EH (cell line): Measurements from ENCODE around the gene ITPKB.

Experiments used
- DNase-seq: peaks from one replicate; pipeline ENCODE4 v3.0.0-alpha.2; 2015; ENCODE audit warnings: low read depth

ITPKB gene

GRCh38 chr1:226704169-226704937 lies 34.7 kb downstream of the ITPKB start:
- DNase-seq, result no peak

- DNase-seq, result peak; percentile 83
Observed at GRCh38 chr1:226702957-226703831, 35.9 kb downstream of the ITPKB start.

GRCh38 chr1:226702318-226702956 lies 36.6 kb downstream of the ITPKB start:
- DNase-seq, result peak; percentile 67

DNA sequence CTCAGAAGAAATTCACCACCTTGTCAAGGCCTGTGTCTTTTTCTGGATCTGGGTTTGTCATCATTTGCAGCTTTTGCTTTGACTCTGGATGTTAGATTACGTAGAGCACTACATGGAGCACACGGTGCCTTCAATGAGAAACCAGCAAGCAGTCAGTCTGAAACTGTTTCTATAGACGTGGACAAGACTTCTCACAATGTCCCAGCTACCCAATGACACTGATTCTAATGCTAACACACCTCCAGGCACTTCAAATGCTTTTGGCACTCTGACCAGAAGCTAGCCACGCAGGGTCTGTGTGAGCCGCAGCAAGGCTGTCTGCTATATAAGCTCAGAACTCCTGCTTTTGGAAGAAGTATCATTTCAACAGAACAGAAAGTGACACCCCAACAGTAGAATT lies 38.2 kb downstream of the ITPKB start:
- no peak for DNase-seq

DNA sequence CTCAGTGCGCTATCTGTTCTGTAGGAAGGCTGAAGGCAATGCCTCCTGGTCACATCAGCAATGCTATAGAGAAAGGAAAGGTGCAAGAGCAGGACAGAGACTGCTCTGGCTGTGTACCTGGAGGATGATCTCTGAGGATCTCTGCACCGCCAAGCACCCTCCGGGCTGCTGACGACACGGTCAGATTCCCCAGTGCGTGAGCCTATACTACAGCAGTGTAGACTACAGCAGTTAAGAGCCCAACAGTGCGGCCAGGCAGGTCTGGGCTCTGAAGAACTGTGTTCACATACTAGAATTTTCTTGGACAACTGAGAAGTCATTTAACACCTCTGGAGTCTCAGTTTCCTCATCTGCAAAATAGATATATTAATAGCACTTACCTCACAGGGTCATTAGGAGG lies 39.9 kb downstream of the ITPKB start:
- DNase-seq, result no peak

- DNase-seq, result no peak
Observed at GRCh38 chr1:226698659-226699058, 40.4 kb downstream of the ITPKB start.

GRCh38 chr1:226697929-226698544 lies 41.0 kb downstream of the ITPKB start:
- no peak for DNase-seq

- DNase-seq, result peak; percentile 51
Observed at GRCh38 chr1:226697151-226697928, 41.7 kb downstream of the ITPKB start.

DNA sequence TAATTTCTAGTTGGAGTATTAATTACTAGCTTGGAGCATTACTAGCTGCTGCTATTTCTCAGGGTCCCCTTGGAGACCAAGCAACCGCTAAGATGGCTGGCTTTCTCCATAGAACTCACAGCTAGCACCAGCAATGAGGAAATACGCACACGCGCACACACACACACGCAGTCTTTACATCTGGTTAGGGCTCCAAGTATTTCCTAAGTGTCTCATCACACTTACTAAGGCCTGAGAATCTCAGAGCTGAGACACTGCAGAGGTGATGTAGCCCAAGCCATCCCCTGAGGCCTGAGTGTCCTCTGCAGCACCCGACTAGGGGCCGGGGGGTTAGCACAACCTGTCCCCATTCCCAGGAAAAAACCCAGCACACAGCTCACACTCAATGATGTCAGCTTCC lies 42.5 kb downstream of the ITPKB start:
- no peak for DNase-seq

DNA sequence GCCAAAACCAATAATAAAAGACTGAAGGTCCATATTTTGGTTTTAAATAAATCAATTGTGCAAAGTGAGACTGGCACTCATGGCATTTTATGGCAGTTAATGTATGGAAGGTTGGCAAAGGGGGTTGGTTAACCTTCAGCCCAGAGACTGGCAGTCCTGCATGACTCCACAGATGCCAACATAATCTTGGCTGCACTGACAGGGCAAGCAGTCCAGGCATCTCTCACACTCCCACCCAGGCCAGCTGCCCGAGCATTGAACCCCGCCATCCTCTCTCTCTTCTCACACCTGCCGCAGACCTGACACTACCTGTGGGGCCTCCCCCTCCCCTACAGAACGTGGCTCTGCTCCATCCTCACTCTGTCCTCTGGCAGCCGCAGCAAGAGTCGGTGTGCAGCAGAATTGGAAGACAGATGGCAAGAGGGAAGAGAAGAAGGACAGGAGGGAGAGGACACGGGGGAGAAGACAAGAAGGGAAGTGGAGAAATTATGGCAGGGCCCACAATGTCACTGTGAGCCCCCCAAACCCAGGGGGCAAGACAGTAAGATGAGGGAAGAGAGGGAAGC lies 43.7 kb downstream of the ITPKB start:
- DNase-seq, result no peak

DNA sequence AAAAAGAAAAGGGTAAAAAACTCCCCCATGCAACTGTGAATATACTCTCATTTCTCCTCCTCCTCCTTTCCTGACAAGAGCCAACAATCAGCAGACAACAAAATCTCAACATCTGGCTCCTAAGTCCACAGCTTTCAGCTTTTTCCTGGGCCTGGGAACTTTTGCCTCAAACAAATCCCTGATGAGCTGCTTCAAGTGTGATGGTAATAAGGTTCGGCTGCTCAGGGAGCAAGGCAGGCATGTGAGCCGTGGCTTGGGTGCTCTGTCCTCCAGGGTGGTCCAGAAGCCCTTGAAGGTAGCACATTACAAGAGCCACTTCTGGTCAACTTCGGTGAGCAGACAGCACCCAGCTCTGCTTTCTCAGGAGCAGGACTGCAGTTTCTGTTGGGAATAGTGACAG lies 46.3 kb downstream of the ITPKB start:
- no peak for DNase-seq

DNA sequence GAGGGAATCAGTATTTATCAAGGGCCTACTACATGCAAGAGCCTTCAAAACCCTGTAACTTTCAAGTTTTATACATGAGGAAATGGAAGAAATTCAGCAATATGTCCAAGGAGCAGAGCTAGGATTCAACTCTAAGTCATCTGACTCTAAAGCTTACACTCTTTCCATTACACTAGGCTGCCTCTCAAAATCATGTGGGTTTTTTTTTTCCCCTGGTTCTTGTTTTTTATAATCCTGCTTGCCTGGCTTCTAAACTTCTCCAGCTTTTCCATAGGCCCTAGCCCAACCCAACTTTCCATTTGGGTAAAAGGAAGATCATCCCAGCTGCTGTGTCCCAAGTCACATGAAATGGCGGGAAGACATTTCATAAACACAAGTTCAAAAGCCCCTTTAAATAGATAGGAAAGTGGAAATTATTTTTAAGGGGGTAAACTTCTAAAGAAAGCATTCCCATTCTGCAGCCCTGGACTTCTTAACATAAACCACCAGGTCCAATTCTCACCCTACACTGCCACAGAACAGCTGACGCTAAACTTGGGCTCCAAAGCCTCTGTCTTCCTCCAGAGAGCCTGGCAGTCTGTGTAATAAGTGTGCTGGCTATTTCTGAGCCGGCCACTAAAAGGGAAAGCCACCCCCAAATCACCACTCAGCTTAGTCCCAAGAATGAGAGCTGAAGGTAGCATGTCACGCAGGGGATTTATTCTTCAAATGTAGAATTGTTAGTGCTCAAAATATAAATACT lies 46.9 kb downstream of the ITPKB start:
- DNase-seq, result no peak

- DNase-seq, result no peak
Observed at GRCh38 chr1:226691247-226691646, 47.8 kb downstream of the ITPKB start.

DNA sequence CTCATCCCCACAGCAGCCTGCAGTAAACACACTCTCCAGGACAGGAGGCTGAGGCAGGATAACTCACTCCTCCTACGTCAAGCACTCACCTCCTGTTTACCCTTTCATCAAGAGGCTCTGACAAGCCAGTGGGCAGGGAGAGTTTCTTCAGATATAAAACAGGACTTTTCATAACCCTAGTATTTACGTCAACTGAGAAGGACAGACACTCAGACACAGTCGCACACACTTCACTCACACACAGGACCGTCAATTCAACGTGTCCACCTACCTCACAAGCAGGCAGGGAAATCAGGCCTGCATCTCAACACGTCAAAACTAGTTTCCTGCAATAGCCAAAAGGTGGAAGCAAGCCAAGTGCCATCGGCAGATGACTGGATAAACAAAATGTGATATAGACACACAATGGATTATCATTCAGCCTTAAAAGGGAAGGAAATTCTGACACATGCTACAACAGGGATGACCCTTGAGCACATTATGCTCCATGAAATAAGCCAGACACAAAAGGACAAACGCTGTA lies 48.6 kb downstream of the ITPKB start:
- DNase-seq, result no peak

DNA sequence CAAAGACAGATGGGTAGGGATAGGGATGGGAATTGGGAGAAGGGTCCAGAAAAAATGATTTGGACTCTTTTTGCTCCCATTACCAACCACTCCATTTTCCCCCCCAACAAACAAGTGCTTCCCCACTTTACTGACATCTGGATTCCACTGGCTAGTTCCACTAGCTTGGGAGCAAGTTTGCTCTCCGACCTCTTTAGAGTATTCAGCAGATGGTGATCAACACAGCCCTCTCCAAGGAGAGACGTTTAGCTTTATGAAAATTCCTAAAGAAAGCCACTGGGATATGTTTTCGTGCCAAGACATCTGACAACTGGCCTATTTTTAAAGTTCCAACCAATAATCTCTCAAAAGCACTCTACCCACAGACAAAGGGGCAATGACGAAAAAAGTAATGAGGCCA lies 50.3 kb downstream of the ITPKB start:
- no peak for DNase-seq

- DNase-seq, result no peak
Observed at GRCh38 chr1:226688056-226688748, 50.9 kb downstream of the ITPKB start.

DNA sequence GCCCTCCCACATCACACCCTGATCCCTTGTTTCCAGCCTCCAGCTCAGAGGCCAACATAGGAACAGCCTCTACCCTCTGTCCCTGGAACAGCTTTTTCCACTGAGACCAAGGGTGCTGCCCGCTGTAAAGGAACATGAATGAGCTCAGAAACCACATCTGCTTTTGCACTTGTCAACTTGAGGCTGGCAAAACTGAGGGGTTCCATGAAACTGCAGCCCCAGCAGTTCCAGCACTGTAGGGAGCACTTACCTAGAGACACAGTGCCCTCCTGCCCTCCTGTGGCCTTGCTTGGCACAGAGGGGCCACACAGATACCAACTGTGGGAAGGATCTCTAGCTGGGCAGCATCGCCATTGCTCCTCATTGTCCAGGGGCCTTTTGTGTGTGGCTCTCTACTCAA lies 51.7 kb downstream of the ITPKB start:
- DNase-seq, result no peak

DNA sequence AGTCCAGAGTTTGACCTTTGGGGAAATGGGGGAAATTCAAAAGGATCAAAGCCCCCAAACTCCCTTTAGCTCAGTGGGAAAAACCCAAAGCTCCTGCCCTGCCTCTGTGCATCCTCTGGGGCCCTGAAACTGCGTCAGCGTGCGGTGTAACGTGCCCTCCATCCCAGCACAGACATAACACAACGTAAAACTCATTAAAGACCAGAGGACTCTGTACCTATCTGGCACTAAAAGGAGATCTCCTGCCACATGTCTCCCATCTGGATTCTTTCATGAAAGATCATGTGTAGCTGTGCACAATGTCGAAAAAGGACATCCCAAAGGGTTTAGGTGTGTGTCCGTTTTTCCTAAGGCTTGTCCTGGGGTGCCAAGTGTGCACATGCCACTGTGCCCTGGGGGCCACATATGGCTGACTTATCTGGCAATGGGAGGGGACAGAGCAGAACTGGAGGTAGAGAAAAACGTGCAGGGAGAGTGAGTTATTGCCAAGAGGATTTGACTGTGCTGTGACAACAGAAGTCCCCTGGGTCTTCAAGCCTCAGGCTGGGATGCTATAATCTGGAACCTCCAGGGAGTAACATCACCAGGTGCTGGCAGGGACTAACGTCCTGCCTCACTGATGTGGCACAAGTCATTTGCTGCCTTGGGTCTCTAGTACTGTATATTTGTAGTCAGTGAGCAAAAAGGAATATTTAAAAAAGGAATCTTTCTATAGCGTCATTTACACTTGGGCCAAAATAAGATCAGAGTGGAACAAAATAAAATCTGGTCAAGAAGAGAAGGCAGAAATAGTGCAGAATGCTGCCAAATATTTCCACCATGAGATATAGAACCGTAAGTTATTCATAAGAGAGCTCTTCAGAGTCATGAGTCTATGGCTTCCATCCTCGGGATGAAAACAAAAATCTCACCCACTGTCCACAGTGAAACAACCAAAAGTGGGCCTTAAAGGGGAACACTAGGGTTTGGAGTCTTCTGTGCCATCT lies 52.3 kb downstream of the ITPKB start:
- no peak for DNase-seq
